GM23248 (cell line): Measurements from ENCODE around the gene LPP.

Experiments
- EZH2 ChIP-seq: fragments of 200-600 bp; sonication (generic); IDR thresholded peaks from 2 replicates; pipeline ENCODE4 v1.6.1; 2018; ENCODE audit warnings: antibody characterized with exemption, mild to moderate bottlenecking; ENCODE audit not compliant: insufficient read depth, poor library complexity, severe bottlenecking
- EZH2phosphoT487 ChIP-seq: fragments of 200-600 bp; sonication (generic); IDR thresholded peaks from 2 replicates; pipeline ENCODE4 v1.6.1; 2018; ENCODE audit warnings: antibody characterized with exemption, moderate library complexity, mild to moderate bottlenecking, low read depth; ENCODE audit not compliant: insufficient read depth

- TF ChIP-seq EZH2 (no peak), EZH2phosphoT487 (no peak)
Observed at GRCh38 chr3:188407158-188407880, 253.4 kb downstream of the LPP start.
